Activated naive CD4-positive, alpha-beta T cell treated with anti-CD3 and anti-CD28 coated beads, Interleukin-2, amount 50 U/mL, for 24 hours (primary cell): ENCODE results near the gene SESTD1.
"Not testable (repeated sequence)": the region's sequence is repeated elsewhere in the genome, so short reads cannot be mapped to it uniquely, and the experiment has no call there.

Source experiments
- H3K27ac Mint-ChIP-seq: one replicate; pipeline ENCODE4 v1.8.0; 2021; ENCODE audit warnings: mild to moderate bottlenecking, mixed read lengths
- H3K27me3 Mint-ChIP-seq: one replicate; pipeline ENCODE4 v1.8.0; 2021; ENCODE audit warnings: mixed read lengths
- H3K36me3 Mint-ChIP-seq: one replicate; pipeline ENCODE4 v1.8.0; 2021; ENCODE audit warnings: mixed read lengths
- H3K4me1 Mint-ChIP-seq: one replicate; pipeline ENCODE4 v1.8.0; 2021; ENCODE audit warnings: mixed read lengths
- H3K4me3 Mint-ChIP-seq: one replicate; pipeline ENCODE4 v1.8.0; 2021; ENCODE audit warnings: mild to moderate bottlenecking, mixed read lengths
- H3K9me3 Mint-ChIP-seq: one replicate; pipeline ENCODE4 v1.8.0; 2021; ENCODE audit warnings: mixed read lengths

Gene SESTD1

GRCh38 chr2:179253226-179253625 is 11.4 kb downstream of the SESTD1 start:
- Mint-ChIP-seq H3K27me3 (peaks cover 2% of the 10 kb centered on the region), H3K27ac (peak overlapping the region; percentile 63), H3K9me3 (peaks cover 4% of the 10 kb centered on the region), H3K4me3 (peak overlapping the region; percentile 56), H3K4me1 (peaks cover 43% of the 10 kb centered on the region), H3K36me3 (no peaks in the 10 kb centered on the region)

GRCh38 chr2:179252423-179252822 is 12.2 kb downstream of the SESTD1 start:
- H3K4me1 Mint-ChIP-seq, result peaks cover 49% of the 10 kb centered on the region

DNA sequence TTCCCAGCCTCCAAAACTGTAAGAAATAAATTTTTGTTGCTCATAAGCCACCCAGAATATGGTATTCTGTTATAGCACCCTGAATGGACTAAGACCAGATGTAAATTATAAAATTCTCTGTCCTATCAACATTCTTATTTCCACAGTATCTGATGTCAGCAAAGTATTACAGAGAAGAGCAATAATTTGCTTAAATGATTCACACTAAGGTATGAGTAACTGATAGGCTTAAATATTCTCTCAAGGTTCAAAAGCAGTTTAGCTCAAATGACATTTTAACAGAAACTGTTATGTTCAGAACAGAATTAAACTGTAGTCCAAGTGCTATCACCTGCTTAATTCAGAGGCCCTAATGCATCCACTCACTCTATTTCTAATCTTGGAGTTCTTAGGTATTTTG is 12.8 kb downstream of the SESTD1 start:
- peaks cover 2% of the 10 kb centered on the region for H3K27me3 Mint-ChIP-seq
- no peaks in the 10 kb centered on the region for H3K36me3 Mint-ChIP-seq
- H3K4me1 Mint-ChIP-seq, result peaks cover 50% of the 10 kb centered on the region
- H3K9me3 Mint-ChIP-seq, result peaks cover 4% of the 10 kb centered on the region
- H3K4me3 Mint-ChIP-seq, result no peak overlapping the region
- H3K27ac Mint-ChIP-seq, result peak overlapping the region; percentile 59

More at GRCh38 chr2:179252423-179252822, 12.2 kb downstream of the SESTD1 start:
- Mint-ChIP-seq H3K36me3 (no peaks in the 10 kb centered on the region), H3K27me3 (peaks cover 2% of the 10 kb centered on the region), H3K4me3 (peak overlapping the region; percentile 56), H3K9me3 (peaks cover 4% of the 10 kb centered on the region), H3K27ac (peak overlapping the region; percentile 59)

- H3K27me3 Mint-ChIP-seq, result no peaks in the 10 kb centered on the region
- peaks cover 1% of the 10 kb centered on the region for H3K36me3 Mint-ChIP-seq
- H3K27ac Mint-ChIP-seq, result peak overlapping the region; percentile 71
- H3K4me3 Mint-ChIP-seq, result no peak overlapping the region
- H3K9me3 Mint-ChIP-seq, result peaks cover 7% of the 10 kb centered on the region
- peaks cover 54% of the 10 kb centered on the region for H3K4me1 Mint-ChIP-seq
These were observed 13.7 kb downstream of the SESTD1 start for GRCh38 chr2:179250848-179251504.

- Mint-ChIP-seq H3K4me3 (no peak overlapping the region), H3K27ac (peak overlapping the region; percentile 71), H3K4me1 (peaks cover 54% of the 10 kb centered on the region), H3K9me3 (peaks cover 5% of the 10 kb centered on the region), H3K27me3 (no peaks in the 10 kb centered on the region), H3K36me3 (peaks cover 1% of the 10 kb centered on the region)
These were observed 14.5 kb downstream of the SESTD1 start for GRCh38 chr2:179250095-179250494.

DNA sequence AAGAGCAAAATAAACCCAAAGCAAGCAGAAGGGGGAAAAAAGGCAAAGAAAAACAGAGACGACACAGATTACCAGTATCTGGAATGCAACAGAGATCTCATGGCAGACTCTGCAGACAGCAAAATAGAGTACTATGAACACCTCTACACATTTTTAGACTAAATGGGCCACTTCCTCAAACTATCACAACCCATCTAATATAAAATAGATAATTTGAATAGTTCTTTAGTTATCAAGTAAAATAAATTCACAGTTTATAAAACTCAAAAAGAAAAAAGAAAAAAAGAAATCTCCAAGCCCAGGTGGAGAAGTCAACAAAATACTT is 16.6 kb downstream of the SESTD1 start:
- Mint-ChIP-seq H3K27ac (peak overlapping the region; percentile 70), H3K9me3 (peaks cover 5% of the 10 kb centered on the region), H3K4me1 (peaks cover 48% of the 10 kb centered on the region), H3K36me3 (peaks cover 1% of the 10 kb centered on the region), H3K27me3 (peaks cover under 1% of the 10 kb centered on the region), H3K4me3 (peak overlapping the region; percentile 54)

GRCh38 chr2:179247318-179248023 is 17.2 kb downstream of the SESTD1 start:
- Mint-ChIP-seq H3K27me3 (peaks cover 3% of the 10 kb centered on the region), H3K4me3 (peak overlapping the region; percentile 54), H3K9me3 (peaks cover 10% of the 10 kb centered on the region), H3K27ac (peak overlapping the region; percentile 70), H3K36me3 (peaks cover 1% of the 10 kb centered on the region), H3K4me1 (peaks cover 47% of the 10 kb centered on the region)

DNA sequence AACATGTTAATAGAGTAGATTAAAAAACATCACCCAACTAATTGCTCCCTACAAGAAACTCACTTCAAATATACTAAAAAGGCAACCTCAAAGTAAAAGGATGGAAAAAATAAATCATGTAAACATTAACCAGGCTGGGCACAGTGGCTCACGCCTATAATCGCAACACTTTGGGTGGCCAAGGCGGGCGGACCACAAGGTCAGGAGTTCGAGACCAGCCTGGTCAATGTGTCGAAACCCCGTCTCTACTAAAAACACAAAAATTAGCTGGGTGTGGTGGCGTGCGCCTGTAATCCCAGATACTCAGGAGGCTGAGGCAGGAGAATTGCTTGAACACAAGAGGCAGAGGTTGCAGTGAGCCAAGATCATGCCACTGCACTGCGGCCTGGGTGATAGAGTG is 18.8 kb downstream of the SESTD1 start:
- H3K36me3 Mint-ChIP-seq, H3K27me3 Mint-ChIP-seq, H3K27ac Mint-ChIP-seq, H3K4me3 Mint-ChIP-seq: not testable (repeated sequence)
- H3K4me1 Mint-ChIP-seq, result peaks cover 42% of the 10 kb centered on the region
- H3K9me3 Mint-ChIP-seq, result peaks cover 13% of the 10 kb centered on the region

- Mint-ChIP-seq H3K27me3 (peaks cover 5% of the 10 kb centered on the region), H3K36me3 (peaks cover 1% of the 10 kb centered on the region), H3K9me3 (peaks cover 13% of the 10 kb centered on the region), H3K4me3 (no peak overlapping the region), H3K4me1 (peaks cover 49% of the 10 kb centered on the region), H3K27ac (no peak overlapping the region)
These were observed 21.6 kb downstream of the SESTD1 start for GRCh38 chr2:179243046-179243445.

GRCh38 chr2:179240481-179241451 is 23.9 kb downstream of the SESTD1 start:
- Mint-ChIP-seq H3K4me1 (peaks cover 45% of the 10 kb centered on the region), H3K4me3 (peak overlapping the region; percentile 8), H3K27ac (no peak overlapping the region), H3K9me3 (peaks cover 8% of the 10 kb centered on the region), H3K36me3 (no peaks in the 10 kb centered on the region), H3K27me3 (peaks cover 5% of the 10 kb centered on the region)

GRCh38 chr2:179239838-179240237 is 24.8 kb downstream of the SESTD1 start:
- H3K27ac Mint-ChIP-seq, result peak overlapping the region; percentile 53
- peaks cover 5% of the 10 kb centered on the region for H3K27me3 Mint-ChIP-seq
- peak overlapping the region; percentile 6 for H3K4me3 Mint-ChIP-seq
- H3K36me3 Mint-ChIP-seq, result no peaks in the 10 kb centered on the region
- H3K4me1 Mint-ChIP-seq, result peaks cover 49% of the 10 kb centered on the region
- peaks cover 8% of the 10 kb centered on the region for H3K9me3 Mint-ChIP-seq

- H3K36me3 Mint-ChIP-seq, result no peaks in the 10 kb centered on the region
- peak overlapping the region; percentile 13 for H3K27ac Mint-ChIP-seq
- peaks cover 49% of the 10 kb centered on the region for H3K4me1 Mint-ChIP-seq
- peaks cover 5% of the 10 kb centered on the region for H3K27me3 Mint-ChIP-seq
- H3K4me3 Mint-ChIP-seq, result peak overlapping the region; percentile 6
- H3K9me3 Mint-ChIP-seq, result peaks cover 8% of the 10 kb centered on the region
These were observed 25.4 kb downstream of the SESTD1 start for GRCh38 chr2:179239195-179239594.

- Mint-ChIP-seq H3K27me3 (peaks cover 5% of the 10 kb centered on the region), H3K4me3 (no peak overlapping the region), H3K4me1 (peaks cover 49% of the 10 kb centered on the region), H3K27ac (no peak overlapping the region), H3K36me3 (no peaks in the 10 kb centered on the region), H3K9me3 (peaks cover 8% of the 10 kb centered on the region)
These were observed 26.6 kb downstream of the SESTD1 start for GRCh38 chr2:179238027-179238426.

DNA sequence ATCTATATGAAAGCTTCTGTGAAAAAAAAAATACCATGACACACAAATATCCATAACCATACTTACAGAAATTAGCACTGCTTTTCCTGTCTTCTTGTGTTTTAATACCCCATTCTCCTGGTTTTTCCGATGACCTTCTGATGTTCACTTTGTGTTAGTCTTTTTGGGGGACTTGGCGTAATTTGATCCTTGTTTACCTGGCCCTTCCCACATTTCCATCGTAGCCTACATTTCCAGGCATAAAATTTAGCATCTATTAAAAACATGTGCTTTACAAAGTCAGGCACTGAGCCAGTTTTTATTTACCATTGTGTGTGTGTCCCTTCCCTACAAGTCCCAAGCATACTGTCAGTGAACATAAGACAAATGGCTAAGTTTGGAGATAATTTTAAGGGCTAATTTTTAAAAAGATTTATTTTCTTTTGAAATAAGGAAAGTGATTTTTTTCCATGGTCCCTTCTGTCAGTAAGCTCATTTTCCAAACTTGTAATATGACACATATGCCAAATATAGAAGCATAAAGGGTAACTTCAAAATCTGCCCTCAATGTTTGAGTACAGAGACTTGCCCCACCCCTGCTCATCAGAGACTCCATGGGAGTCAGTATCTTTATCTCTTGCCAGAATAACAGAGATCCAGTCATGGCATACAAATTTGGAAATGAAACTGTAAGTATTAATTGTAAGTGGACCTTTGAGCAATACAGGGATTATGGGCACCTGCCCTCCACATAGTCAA is 27.3 kb downstream of the SESTD1 start:
- H3K4me1 Mint-ChIP-seq, result peaks cover 43% of the 10 kb centered on the region
- no peaks in the 10 kb centered on the region for H3K36me3 Mint-ChIP-seq
- no peak overlapping the region for H3K4me3 Mint-ChIP-seq
- H3K27ac Mint-ChIP-seq, result no peak overlapping the region
- peaks cover 3% of the 10 kb centered on the region for H3K9me3 Mint-ChIP-seq
- H3K27me3 Mint-ChIP-seq, result peaks cover 1% of the 10 kb centered on the region

DNA sequence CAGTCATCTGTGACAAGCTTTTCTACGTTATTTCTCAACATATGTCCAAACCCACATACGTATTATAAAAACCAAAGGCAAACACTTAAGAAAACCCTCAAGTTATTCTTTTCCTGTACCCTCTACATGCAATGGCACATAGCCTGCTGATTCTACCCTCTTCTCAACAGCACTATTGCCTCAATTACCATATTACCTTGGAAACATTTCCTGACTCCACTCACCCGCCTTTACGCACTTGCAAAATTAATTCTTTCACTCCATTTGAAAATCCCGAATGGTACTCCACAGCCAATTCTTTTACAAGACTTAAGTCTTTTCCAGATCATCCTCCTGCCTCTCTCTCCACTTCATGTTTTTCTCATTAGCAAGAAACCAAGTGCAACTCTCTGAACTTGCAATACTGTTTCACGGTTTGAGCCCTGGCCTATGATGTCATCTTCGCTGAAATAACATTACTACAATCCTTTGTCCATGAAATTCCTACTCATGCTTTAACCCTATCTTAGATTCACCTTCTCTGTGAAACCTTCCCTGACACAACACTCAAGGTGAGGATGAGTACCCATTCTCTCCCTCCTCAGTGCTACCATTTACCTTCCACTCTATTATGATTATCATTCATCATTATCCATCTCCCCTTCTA is 29.0 kb downstream of the SESTD1 start:
- Mint-ChIP-seq H3K27ac (no peak overlapping the region), H3K36me3 (no peaks in the 10 kb centered on the region), H3K27me3 (no peaks in the 10 kb centered on the region), H3K4me3 (no peak overlapping the region), H3K9me3 (no peaks in the 10 kb centered on the region), H3K4me1 (peaks cover 32% of the 10 kb centered on the region)
